Measurements from ENCODE around the gene ACTC1.

DNA sequence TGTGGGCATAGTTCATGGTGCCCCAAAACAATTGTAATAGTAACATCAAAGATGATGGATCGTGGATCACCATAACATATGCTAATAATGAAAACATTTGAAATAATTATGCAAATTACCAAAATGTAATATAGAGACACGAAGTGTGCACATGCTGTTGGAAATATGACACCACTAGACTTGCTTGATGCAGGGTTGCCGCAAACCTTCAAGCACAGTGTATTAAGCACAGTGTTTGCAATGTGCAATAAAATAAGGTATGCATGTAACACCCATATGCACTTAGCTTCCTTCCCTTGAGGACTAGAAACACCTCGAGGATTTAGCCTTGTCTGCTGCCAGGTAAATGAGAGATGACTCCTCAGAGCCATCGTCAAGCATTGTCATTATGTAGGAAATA, 29.6 kb downstream of the ACTC1 start:
- TF ChIP-seq, protein P1, sequence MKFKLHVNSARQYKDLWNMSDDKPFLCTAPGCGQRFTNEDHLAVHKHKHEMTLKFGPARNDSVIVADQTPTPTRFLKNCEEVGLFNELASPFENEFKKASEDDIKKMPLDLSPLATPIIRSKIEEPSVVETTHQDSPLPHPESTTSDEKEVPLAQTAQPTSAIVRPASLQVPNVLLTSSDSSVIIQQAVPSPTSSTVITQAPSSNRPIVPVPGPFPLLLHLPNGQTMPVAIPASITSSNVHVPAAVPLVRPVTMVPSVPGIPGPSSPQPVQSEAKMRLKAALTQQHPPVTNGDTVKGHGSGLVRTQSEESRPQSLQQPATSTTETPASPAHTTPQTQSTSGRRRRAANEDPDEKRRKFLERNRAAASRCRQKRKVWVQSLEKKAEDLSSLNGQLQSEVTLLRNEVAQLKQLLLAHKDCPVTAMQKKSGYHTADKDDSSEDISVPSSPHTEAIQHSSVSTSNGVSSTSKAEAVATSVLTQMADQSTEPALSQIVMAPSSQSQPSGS (CRISPR knock-in tag; IDR thresholded peaks at IDR 0.05) = no peak
- no peak for TF ChIP-seq MYNN (CRISPR knock-in tag; IDR thresholded peaks at IDR 0.05; ENCODE audit: low read depth)
- TF ChIP-seq, protein P2, sequence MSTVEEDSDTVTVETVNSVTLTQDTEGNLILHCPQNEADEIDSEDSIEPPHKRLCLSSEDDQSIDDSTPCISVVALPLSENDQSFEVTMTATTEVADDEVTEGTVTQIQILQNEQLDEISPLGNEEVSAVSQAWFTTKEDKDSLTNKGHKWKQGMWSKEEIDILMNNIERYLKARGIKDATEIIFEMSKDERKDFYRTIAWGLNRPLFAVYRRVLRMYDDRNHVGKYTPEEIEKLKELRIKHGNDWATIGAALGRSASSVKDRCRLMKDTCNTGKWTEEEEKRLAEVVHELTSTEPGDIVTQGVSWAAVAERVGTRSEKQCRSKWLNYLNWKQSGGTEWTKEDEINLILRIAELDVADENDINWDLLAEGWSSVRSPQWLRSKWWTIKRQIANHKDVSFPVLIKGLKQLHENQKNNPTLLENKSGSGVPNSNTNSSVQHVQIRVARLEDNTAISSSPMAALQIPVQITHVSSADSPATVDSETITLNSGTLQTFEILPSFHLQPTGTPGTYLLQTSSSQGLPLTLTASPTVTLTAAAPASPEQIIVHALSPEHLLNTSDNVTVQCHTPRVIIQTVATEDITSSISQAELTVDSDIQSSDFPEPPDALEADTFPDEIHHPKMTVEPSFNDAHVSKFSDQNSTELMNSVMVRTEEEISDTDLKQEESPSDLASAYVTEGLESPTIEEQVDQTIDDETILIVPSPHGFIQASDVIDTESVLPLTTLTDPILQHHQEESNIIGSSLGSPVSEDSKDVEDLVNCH (CRISPR knock-in tag; IDR thresholded peaks at IDR 0.05) = no peak
- TF ChIP-seq ZSCAN21 (CRISPR knock-in tag; IDR thresholded peaks at IDR 0.05; ENCODE audit: borderline replicate concordance) = no peak
- no peak for TF ChIP-seq FOXM1 (CRISPR knock-in tag; IDR thresholded peaks at IDR 0.05)
- TF ChIP-seq ZNF12 (CRISPR knock-in tag; IDR thresholded peaks at IDR 0.05) = no peak
- TF ChIP-seq MTF2 (CRISPR knock-in tag; IDR thresholded peaks at IDR 0.05; ENCODE audit: borderline replicate concordance) = no peak
- no peak for TF ChIP-seq POLR2AphosphoS5 (IDR thresholded peaks at IDR 0.05; ENCODE audit: low read depth, low read length)
- TF ChIP-seq SIN3A (IDR thresholded peaks at IDR 0.05; ENCODE audit: borderline replicate concordance, low read depth, low read length) = no peak

All from HepG2 (cell line).